Activated naive CD8-positive, alpha-beta T cell treated with anti-CD3 and anti-CD28 coated beads, Interleukin-2, amount 50 U/mL, for 24 hours (primary cell): ENCODE measurements around the gene CDH22.

Experiments
- ATAC-seq: fragments of 150-1000 bp; cut with Tn5 transposase; one replicate; pipeline ENCODE4 v1.10.0; 2021
- DNase-seq: peaks from one replicate; pipeline ENCODE4 v3.0.0; 2021
- H3K27ac Mint-ChIP-seq: one replicate; pipeline ENCODE4 v1.8.0; 2021; ENCODE audit warnings: mild to moderate bottlenecking, mixed read lengths
- H3K27me3 Mint-ChIP-seq: one replicate; pipeline ENCODE4 v1.8.0; 2021; ENCODE audit warnings: mixed read lengths
- H3K36me3 Mint-ChIP-seq: one replicate; pipeline ENCODE4 v1.8.0; 2021; ENCODE audit warnings: low read depth, mixed read lengths
- H3K4me1 Mint-ChIP-seq: one replicate; pipeline ENCODE4 v1.8.0; 2021; ENCODE audit warnings: mixed read lengths
- H3K4me3 Mint-ChIP-seq: one replicate; pipeline ENCODE4 v1.8.0; 2021; ENCODE audit warnings: mild to moderate bottlenecking, moderate library complexity, mixed read lengths
- H3K9me3 Mint-ChIP-seq: one replicate; pipeline ENCODE4 v1.8.0; 2021; ENCODE audit warnings: mixed read lengths

The CDH22 gene

DNA sequence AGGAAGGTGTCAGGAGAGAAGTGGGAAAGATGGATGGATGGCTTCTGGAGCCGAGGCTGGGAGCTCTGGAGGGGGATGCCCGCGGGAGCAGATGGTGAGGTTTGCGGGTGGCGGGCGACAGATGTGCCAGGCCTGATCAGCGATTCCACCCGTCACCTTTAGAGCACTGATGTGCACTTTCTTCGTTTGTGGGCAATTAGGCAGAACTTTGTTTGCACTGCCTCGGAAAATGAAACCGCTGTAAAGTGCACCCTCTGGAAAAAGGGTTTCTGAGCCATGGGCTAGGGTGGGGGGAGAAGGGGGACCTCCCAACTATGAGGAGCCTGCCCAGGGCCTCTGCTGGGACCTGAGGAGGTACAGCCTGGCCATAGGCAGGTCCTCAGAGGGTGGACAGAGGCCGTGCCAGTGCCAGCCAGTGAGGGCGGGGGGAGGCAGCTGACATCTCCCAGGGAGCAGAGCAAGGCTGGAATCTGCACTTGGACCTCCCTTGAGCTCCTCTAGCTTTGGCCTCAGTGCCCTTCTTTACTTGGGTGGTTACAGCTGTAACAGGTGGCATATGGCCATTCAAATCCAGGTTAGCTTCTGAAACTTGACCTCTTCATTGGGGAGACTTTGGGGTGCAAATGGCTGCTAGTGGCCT is 131.4 kb downstream of the CDH22 start:
- Mint-ChIP-seq H3K4me1 (no peaks in the 10 kb centered on the region), H3K36me3 (no peaks in the 10 kb centered on the region), H3K27ac (no peak overlapping the region), H3K9me3 (no peaks in the 10 kb centered on the region), H3K4me3 (no peak overlapping the region), H3K27me3 (peaks cover 47% of the 10 kb centered on the region)
- ATAC-seq, result no peak
- DNase-seq, result no peak

DNA sequence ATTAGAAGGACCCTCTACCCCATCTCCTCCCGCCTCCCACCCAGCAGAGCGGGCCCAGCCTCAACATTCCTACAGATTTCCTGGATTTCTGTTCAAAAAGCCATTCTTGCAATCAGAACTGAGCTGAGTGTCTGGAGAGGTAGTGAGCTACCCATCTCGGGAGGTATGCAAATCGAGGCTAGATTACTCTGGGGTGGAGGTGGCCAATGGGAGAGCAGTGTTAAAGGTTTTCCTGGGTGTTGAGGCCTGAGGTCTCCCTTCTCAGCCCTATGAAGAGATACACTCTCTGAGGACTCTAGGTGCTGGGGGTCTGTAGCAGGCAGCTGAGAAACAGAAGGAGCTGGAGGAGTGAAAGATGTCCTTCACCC is 133.2 kb downstream of the CDH22 start:
- no peaks in the 10 kb centered on the region for H3K4me1 Mint-ChIP-seq
- no peak overlapping the region for H3K27ac Mint-ChIP-seq
- H3K4me3 Mint-ChIP-seq, result no peak overlapping the region
- no peak for ATAC-seq
- no peak for DNase-seq
- H3K9me3 Mint-ChIP-seq, result no peaks in the 10 kb centered on the region
- H3K36me3 Mint-ChIP-seq, result no peaks in the 10 kb centered on the region
- H3K27me3 Mint-ChIP-seq, result peaks cover 48% of the 10 kb centered on the region

DNA sequence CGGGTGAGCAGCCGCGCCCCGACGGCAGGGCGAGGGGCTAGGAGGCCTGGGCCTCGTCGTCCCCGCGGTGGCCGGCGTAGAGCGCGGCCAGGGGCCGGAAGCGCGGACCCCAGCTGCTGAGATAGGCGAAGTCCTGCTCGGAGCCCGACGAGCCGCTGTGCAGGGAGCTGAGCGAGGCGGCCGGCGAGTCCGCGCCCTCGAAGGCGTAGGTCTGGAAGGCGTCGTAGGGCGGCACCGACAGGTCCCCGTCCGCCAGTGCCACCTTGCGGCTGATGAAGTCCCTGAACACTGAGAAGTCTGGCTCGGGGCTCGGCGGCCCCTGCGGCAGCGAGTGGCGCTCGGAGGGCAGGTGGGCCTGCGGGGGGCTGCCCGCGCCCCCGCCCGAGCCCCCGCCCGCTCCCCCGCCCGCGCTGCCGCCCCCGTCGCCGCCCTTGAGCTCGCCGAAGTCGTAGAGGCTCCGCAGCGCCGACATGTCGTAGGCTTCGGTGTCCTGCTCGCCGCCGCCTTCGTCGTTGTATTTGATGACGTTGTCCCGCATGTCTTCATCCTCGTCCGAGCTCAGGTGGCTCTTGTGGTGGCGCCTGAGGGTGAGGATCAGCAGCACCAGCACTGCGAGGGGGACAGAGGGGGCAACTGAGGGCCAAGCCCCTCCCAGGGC is 133.7 kb downstream of the CDH22 start:
- no peak overlapping the region for H3K27ac Mint-ChIP-seq
- no peaks in the 10 kb centered on the region for H3K4me1 Mint-ChIP-seq
- H3K4me3 Mint-ChIP-seq, result no peak overlapping the region
- no peaks in the 10 kb centered on the region for H3K9me3 Mint-ChIP-seq
- H3K36me3 Mint-ChIP-seq, result no peaks in the 10 kb centered on the region
- ATAC-seq (peak; percentile 86), DNase-seq (peak; percentile 82)
- peaks cover 50% of the 10 kb centered on the region for H3K27me3 Mint-ChIP-seq

DNA sequence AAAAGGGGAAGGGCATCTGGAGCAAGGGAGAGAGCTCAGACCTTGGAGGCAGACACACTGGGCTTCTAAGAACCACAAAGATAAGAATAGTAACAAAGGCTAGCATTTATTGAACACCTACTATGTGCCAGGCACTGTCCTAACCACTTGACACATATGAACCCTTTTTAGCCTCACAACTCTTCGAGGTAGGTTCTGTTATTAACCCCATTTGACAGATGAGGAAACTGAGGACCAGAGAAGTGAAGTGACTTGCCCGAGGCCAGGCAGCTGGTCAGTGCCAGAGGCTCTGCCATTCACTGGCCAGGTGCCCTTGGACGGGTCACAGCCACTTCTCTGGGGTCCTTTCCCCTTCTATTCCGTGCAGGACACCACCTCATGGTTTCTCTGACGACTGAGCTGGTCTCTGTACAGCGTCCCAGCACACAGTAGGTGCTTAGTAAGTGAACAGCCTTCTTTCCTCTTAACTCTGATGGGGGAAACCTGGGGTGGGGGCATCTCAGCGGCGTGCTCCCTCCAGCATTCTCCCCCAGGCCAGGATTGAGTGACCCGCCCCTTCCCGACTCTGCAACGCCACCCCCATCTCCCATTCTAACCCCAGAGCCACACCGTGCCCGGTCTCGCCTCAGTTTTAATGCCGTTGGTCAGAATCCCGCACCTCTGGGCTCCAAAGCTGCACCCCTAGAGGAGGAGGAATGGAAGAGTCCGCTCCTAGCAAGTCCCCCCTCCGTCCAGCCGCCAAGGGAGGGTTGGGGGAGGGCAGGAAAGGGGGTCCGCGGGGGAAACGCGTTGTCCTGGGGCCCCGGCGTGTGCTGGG is 134.4 kb downstream of the CDH22 start:
- no peaks in the 10 kb centered on the region for H3K9me3 Mint-ChIP-seq
- no peak overlapping the region for H3K4me3 Mint-ChIP-seq
- peaks cover 50% of the 10 kb centered on the region for H3K27me3 Mint-ChIP-seq
- H3K36me3 Mint-ChIP-seq, result no peaks in the 10 kb centered on the region
- H3K4me1 Mint-ChIP-seq, result no peaks in the 10 kb centered on the region
- ATAC-seq, result no peak
- DNase-seq, result no peak
- H3K27ac Mint-ChIP-seq, result no peak overlapping the region

DNA sequence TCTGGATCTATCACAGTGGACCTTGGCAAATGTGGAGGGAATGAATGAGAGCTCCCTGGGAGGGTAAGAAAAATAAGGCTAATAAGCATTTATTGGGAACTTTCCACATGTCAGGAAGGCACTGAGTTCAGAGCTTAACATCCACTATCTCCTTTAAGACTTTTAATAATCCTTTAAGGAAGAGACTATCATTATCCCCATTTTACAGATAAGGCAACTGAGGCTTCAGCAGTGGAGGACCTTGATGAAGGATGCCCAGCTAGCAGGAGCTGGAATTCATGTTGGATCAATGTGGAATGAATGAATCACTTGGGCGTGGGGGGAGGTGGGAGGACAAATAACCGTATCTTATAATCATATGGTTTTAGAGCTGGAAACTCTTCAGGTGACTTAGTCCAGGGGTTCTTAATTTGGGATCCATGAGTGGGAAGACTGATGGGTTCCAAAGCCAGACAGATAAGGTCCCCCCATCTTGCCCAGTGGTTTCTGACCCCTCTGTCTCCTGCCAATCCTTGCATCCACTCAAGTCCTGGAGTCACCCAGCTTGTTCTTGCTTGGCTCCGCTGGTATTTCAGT is 135.2 kb downstream of the CDH22 start:
- H3K4me3 Mint-ChIP-seq, result no peak overlapping the region
- no peak for DNase-seq
- H3K4me1 Mint-ChIP-seq, result no peaks in the 10 kb centered on the region
- no peak for ATAC-seq
- H3K9me3 Mint-ChIP-seq, result no peaks in the 10 kb centered on the region
- H3K27ac Mint-ChIP-seq, result no peak overlapping the region
- H3K27me3 Mint-ChIP-seq, result peaks cover 51% of the 10 kb centered on the region
- H3K36me3 Mint-ChIP-seq, result no peaks in the 10 kb centered on the region

DNA sequence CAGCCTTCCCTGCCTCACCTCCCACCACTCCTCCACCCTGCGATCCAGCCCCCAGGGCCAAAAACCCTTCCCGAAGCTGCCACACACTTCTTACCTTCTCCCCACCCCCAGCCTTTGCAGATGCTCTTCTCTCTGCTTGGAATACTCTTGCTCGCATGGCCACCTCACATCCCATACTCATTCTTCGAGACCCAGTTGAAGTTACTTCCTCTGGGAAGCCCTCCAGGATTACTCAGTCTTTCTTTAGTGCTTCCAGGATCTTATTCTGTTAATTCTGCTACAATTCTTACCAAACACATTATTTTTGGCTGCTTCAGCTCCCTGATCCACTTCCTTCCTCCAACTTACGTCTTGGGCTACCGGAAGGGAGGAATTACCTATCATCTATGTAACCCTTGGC is 135.8 kb downstream of the CDH22 start:
- H3K4me1 Mint-ChIP-seq, result no peaks in the 10 kb centered on the region
- no peak overlapping the region for H3K4me3 Mint-ChIP-seq
- no peaks in the 10 kb centered on the region for H3K9me3 Mint-ChIP-seq
- DNase-seq (no peak), ATAC-seq (no peak)
- H3K27ac Mint-ChIP-seq, result no peak overlapping the region
- no peaks in the 10 kb centered on the region for H3K36me3 Mint-ChIP-seq
- H3K27me3 Mint-ChIP-seq, result peaks cover 50% of the 10 kb centered on the region

DNA sequence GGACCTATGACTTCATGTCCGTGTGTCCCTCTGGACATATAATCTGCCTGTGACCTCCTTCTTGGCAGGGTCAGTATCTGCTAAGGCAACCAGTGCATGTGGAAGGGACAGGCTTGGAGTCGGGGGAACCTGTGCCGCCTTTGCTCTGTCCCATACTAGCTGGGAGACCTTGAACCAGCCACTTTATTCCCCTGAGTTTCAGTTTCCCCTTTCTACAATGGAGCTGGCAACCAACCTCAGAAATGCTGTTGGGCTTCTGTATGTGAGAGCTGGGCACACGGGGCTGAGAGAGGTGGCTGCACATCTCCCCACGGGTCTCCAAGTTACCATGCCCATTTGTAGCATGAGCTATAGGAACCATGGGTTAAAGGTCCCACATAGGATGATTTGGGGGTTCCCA is 136.4 kb downstream of the CDH22 start:
- H3K27ac Mint-ChIP-seq, result no peak overlapping the region
- H3K4me3 Mint-ChIP-seq, result no peak overlapping the region
- ATAC-seq (no peak), DNase-seq (no peak)
- H3K27me3 Mint-ChIP-seq, result peaks cover 50% of the 10 kb centered on the region
- no peaks in the 10 kb centered on the region for H3K36me3 Mint-ChIP-seq
- H3K4me1 Mint-ChIP-seq, result no peaks in the 10 kb centered on the region
- H3K9me3 Mint-ChIP-seq, result no peaks in the 10 kb centered on the region

DNA sequence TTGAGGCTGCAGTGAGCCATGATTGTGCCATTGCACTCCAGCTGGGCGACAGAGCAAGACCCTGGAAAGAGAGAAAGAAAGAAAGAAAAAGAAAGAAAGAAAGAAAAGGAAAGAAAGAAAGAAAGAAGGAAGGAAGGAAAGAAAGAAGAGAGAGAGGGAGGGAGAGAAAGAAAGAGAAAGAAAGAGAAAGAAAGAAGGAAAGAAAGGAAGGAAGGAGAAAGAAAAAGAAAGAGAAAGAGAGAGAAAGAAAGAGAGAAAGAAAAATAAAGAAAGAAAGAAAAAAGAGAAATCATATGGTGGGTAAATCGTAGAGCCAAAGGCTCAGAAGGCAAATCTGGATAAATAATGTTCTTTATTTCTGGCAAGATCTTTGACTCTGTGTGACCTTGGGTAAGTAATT is 136.8 kb downstream of the CDH22 start:
- no peaks in the 10 kb centered on the region for H3K9me3 Mint-ChIP-seq
- no peaks in the 10 kb centered on the region for H3K4me1 Mint-ChIP-seq
- ATAC-seq, result no peak
- H3K27me3 Mint-ChIP-seq, result peaks cover 49% of the 10 kb centered on the region
- no peak overlapping the region for H3K4me3 Mint-ChIP-seq
- H3K36me3 Mint-ChIP-seq, result no peaks in the 10 kb centered on the region
- H3K27ac Mint-ChIP-seq, result no peak overlapping the region
- DNase-seq, result no peak

DNA sequence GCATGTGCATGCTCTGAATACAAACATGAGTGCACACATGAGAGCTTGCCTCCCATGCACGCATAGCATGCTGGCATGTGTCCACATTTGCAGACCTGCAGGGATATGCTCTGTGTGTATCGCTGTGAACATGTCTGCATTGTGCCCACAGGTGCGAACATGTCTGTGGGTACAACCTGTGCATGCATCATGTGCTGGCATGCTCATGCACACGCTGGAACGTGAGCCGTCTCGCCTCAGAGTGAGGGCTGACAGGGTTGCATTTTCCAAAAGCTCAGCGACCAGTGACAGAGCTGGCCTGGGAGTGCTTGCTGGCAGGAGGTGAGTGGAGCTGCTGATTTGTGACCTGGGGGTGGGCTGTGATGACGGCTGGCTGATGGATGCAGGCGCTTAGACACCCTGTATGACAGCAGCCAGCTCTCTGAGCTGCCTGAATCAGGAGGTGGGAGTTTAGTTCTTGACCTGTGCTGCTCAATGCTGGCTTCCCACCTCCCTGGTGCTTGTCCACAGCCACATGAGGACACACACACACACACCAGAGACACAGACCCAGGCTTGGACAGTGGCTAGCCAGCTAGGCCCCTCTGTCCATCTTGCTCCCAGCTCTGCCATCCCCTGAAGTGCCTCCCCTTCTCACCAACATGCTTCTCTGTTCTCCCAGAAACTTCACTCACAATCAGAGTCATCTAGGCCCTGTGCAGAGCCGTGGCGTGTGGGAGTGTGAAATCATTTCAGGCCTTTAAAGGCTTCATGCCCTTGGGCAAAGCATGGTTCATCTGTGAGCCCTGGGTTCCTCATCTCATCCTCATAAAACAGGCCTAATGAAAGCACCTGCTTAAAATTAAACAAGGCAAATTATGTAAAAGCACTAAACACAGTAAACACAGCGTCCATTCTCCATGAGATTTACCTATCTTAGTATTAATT is 138.8 kb downstream of the CDH22 start:
- H3K36me3 Mint-ChIP-seq, result no peaks in the 10 kb centered on the region
- DNase-seq (no peak), ATAC-seq (no peak)
- H3K4me1 Mint-ChIP-seq, result no peaks in the 10 kb centered on the region
- no peak overlapping the region for H3K4me3 Mint-ChIP-seq
- H3K9me3 Mint-ChIP-seq, result no peaks in the 10 kb centered on the region
- H3K27me3 Mint-ChIP-seq, result peaks cover 36% of the 10 kb centered on the region
- no peak overlapping the region for H3K27ac Mint-ChIP-seq

DNA sequence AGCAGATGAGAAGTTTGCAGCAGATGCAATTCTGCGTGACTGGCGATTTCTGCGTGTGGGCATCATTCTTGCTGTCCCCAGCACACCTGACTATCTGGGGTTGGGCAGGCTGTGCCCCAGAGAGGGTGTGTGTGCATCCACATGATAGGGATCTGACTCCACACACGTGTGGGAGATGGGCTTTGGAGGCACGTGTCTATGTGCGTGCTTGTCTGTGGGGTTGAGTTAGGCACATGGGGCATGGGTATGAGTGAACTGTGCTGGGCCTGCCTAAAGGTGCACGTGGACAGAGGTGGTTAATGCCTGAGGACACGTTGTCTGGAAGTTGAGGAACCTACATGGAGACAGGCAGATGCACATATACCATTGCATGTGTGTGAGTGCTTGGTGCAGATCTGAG is 139.9 kb downstream of the CDH22 start:
- DNase-seq, result no peak
- H3K4me3 Mint-ChIP-seq, result no peak overlapping the region

DNA sequence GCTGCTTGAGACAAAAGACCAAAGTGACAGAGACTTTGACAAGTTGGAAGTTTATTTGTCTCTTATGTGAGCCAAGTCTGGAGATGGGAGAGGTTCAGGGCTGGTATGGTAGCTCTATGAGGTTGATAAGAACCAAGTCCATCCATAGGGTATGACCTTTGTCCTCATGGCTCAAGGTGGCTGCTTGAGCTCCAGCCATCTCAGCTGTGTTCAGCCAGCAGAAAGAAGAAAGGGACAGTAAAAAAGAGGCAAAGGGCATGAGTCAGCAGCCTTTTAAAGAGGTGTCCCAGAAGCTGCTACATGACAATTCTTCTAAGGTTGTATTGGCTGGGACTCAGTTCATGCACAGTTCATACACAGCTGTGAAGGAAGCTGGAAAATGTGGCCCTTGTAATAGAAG is 141.2 kb downstream of the CDH22 start:
- no peak for DNase-seq
- Mint-ChIP-seq H3K27ac (no peak overlapping the region), H3K27me3 (peaks cover 21% of the 10 kb centered on the region), H3K9me3 (no peaks in the 10 kb centered on the region), H3K36me3 (no peaks in the 10 kb centered on the region), H3K4me3 (no peak overlapping the region), H3K4me1 (no peaks in the 10 kb centered on the region)
- no peak for ATAC-seq

More for the DNA sequence above, 139.9 kb downstream of the CDH22 start:
- Mint-ChIP-seq H3K4me1 (no peaks in the 10 kb centered on the region), H3K27me3 (peaks cover 33% of the 10 kb centered on the region), H3K9me3 (no peaks in the 10 kb centered on the region), H3K27ac (no peak overlapping the region), H3K36me3 (no peaks in the 10 kb centered on the region)
- ATAC-seq, result no peak

DNA sequence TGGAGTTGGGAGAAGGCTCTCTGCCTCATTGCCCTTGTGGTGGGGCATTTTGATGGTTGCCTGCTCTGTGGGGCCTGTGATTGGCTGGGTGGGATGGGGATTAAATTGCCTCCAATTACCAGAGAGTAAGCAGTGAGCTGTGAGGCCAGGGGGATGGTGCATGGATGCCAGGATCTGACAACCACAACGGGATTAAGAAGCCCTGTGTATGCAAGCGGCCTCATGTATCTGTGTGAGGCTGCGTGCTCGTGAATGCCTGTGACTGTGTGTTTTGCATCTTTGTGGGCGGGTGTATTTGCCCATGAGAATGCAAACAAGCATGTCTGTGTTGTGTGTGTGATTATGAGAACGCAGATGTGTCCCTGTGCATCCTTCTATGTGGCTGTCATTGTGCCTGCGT is 144.0 kb downstream of the CDH22 start:
- no peaks in the 10 kb centered on the region for H3K9me3 Mint-ChIP-seq
- no peak overlapping the region for H3K4me3 Mint-ChIP-seq
- no peaks in the 10 kb centered on the region for H3K36me3 Mint-ChIP-seq
- peaks cover 13% of the 10 kb centered on the region for H3K27me3 Mint-ChIP-seq
- H3K4me1 Mint-ChIP-seq, result no peaks in the 10 kb centered on the region
- DNase-seq (no peak), ATAC-seq (no peak)
- no peak overlapping the region for H3K27ac Mint-ChIP-seq

DNA sequence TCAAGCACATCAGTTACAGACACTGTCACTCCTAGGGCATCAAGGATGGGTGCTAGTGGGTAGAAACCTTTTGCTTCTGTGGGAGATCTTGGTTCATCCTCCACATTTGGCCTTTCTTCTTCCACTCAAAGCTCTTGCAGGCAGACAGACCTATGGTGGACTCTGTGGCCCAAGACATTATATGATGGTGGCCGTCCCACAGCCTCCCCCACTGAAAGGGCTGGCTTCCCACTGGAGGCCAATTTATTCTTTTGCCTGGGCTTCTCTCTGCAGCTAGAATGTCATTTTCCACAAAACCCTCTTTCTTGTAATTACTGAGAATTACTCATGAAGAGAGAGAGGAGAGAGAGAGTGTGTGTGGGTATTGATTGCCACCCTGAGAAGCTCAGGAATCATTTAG is 146.4 kb downstream of the CDH22 start:
- no peaks in the 10 kb centered on the region for H3K9me3 Mint-ChIP-seq
- H3K27ac Mint-ChIP-seq, result no peak overlapping the region
- H3K4me1 Mint-ChIP-seq, result no peaks in the 10 kb centered on the region
- ATAC-seq (no peak), DNase-seq (no peak)
- peaks cover 11% of the 10 kb centered on the region for H3K27me3 Mint-ChIP-seq
- no peak overlapping the region for H3K4me3 Mint-ChIP-seq
- H3K36me3 Mint-ChIP-seq, result no peaks in the 10 kb centered on the region

DNA sequence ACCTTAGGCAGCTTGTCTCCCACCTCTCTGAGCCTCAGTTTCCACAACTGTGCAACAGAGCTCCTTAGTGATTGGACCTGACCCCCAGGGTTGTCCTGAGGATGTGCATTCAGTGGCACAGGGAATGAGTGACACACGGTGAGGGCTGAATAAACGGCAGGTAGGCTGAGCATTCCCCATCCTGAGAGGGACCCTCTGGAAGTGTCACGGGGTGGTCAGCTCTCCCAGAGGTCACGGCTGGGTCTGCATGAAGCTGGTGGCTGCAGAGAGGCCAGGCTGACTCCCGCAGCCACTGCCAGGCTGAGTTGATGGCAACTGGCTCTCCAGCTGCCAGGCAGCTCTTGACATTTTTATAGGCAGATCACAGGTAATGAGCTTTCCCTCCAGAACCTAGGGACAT is 147.6 kb downstream of the CDH22 start:
- no peak overlapping the region for H3K27ac Mint-ChIP-seq
- no peaks in the 10 kb centered on the region for H3K36me3 Mint-ChIP-seq
- no peaks in the 10 kb centered on the region for H3K4me1 Mint-ChIP-seq

More for the DNA sequence above, 147.6 kb downstream of the CDH22 start:
- ATAC-seq (no peak), DNase-seq (no peak)
- no peak overlapping the region for H3K4me3 Mint-ChIP-seq
- no peaks in the 10 kb centered on the region for H3K9me3 Mint-ChIP-seq
- peaks cover 11% of the 10 kb centered on the region for H3K27me3 Mint-ChIP-seq
